Measurements from ENCODE around the gene ZNF24. TPM values are rescaled to one million over a fixed set of nuclear protein-coding genes. Genes with fewer than 3 reads are reported as not detected.

ZNF24 gene
- total RNA-seq, 1 donor from 2014 or later: 64.1 TPM

DNA sequence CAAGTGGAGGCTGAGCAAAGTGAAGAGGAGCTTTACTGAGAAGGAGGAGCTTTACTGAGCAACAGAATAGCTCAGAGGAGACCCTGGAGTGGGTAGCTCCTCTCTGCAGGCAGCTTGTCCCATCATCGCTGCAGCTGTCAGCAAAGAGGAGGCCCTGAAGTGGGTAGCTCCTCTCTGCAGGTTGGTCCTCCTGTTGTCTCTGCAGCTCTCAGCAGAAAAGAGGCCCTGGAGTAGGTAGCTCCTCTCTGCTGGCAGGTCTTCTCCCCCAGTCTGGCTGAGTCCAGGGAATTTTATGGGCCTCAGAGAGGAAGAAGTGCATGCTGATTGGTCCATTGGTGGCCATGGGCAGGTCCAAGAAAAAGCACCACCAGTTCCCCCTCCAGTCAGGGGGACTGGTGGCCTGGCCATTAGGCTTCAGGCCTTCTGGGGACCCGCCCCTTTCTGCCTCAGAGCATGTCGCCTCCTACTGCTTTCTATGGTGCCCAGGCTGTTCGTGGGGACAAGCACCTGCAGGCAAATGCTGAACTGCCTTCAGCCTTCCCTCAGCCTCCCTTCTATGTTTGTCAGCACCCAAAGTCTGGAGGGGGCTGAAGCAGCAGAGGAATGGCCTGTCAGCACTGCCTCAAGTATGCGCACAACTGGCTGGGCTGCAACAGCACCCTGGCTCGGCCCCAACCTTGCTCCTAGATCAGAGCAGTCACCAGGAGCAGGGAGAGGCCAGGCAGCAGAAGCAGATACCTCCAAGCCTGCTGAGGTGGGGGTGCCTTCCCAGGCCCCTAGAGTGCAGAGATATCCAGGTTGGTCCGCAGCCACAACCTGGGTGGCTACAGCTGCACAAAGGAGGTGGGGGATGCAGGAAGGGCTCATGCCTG, 60.1 kb downstream of the ZNF24 start:
- no peak for DNase-seq (ENCODE audit: extremely low spot score, unreplicated experiment)
- Mint-ChIP-seq H3K27me3 (no peaks in the 10 kb centered on the region), H3K4me3 (no peak overlapping the region), H3K4me1 (ENCODE audit: unreplicated experiment) (peaks cover 1% of the 10 kb centered on the region), H3K36me3 (peaks cover 19% of the 10 kb centered on the region), H3K9me3 (peaks cover 3% of the 10 kb centered on the region), H3K27ac (no peak overlapping the region)
- TF ChIP-seq, protein P1, sequence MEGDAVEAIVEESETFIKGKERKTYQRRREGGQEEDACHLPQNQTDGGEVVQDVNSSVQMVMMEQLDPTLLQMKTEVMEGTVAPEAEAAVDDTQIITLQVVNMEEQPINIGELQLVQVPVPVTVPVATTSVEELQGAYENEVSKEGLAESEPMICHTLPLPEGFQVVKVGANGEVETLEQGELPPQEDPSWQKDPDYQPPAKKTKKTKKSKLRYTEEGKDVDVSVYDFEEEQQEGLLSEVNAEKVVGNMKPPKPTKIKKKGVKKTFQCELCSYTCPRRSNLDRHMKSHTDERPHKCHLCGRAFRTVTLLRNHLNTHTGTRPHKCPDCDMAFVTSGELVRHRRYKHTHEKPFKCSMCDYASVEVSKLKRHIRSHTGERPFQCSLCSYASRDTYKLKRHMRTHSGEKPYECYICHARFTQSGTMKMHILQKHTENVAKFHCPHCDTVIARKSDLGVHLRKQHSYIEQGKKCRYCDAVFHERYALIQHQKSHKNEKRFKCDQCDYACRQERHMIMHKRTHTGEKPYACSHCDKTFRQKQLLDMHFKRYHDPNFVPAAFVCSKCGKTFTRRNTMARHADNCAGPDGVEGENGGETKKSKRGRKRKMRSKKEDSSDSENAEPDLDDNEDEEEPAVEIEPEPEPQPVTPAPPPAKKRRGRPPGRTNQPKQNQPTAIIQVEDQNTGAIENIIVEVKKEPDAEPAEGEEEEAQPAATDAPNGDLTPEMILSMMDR (conservative IDR thresholded peaks at IDR 0.05): no peak

DNA sequence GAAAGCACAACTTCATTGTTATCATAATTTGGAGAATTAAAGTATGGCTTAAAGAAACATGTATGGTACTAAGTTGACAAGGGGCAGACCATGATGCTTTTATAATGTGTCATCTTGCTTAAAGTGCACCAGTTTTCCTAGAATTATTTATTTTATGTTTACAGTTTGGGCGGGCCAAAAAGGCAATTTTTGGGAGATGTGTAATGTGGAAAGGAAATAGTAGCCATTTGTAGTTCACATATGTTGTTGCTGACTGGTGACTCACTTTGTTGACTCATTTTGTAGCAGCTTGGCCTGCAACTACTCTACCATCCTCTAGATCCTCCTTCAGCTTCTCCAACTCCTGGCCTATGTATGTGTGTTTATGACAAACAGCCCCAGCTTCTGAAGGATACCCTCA, 61.9 kb downstream of the ZNF24 start:
- Mint-ChIP-seq H3K36me3 (peaks cover 25% of the 10 kb centered on the region), H3K27ac (no peak overlapping the region), H3K9me3 (peaks cover 10% of the 10 kb centered on the region), H3K4me3 (no peak overlapping the region), H3K4me1 (ENCODE audit: unreplicated experiment) (no peaks in the 10 kb centered on the region), H3K27me3 (no peaks in the 10 kb centered on the region)
- TF ChIP-seq, protein P1 (conservative IDR thresholded peaks at IDR 0.05): no peak
- DNase-seq (ENCODE audit: extremely low spot score, unreplicated experiment): no peak

Other genes with a start within 250 kb of the ZNF24 start
- 25.7 and 39.1 TPM in 2 replicates for gene ZNF397, start 103.4 kb downstream of the ZNF24 start, total RNA-seq (ENCODE audit: low replicate concordance)
- gene ZSCAN30, start 54.2 kb downstream of the ZNF24 start, total RNA-seq (ENCODE audit: low replicate concordance): 12.5 and 17.3 TPM in 2 replicates
- 4.8 and 4.9 TPM in 2 replicates for gene ZNF396, start 32.9 kb upstream of the ZNF24 start, total RNA-seq (ENCODE audit: low replicate concordance)
- gene INO80C, start 153.5 kb upstream of the ZNF24 start, total RNA-seq (ENCODE audit: low replicate concordance): 19.7 and 22.6 TPM in 2 replicates
- 92.1 and 100 TPM in 2 replicates for gene GALNT1, start 237.3 kb upstream of the ZNF24 start, total RNA-seq (ENCODE audit: low replicate concordance)

Data from type B pancreatic cell (in vitro differentiated cells).